Choroid plexus epithelial cell (primary cell): Measurements from ENCODE around the gene ARHGAP33.

Experiments used
- DNase-seq: peaks from one replicate; pipeline ENCODE4 v3.0.0-alpha.2; 2010; ENCODE audit warnings: low read depth
- H3K4me3 ChIP-seq: 2 replicates; pipeline ENCODE4 v1.5.1; 2011; ENCODE audit warnings: low read depth, mild to moderate bottlenecking, control low read depth, low read length, moderate library complexity
- TF ChIP-seq, protein P1 (sequence below): conservative IDR thresholded peaks from 2 replicates; pipeline ENCODE4 v1.5.1; 2011; ENCODE audit warnings: low read depth, mild to moderate bottlenecking, control low read depth, inconsistent platforms, low read length, moderate library complexity

The ARHGAP33 gene

DNA sequence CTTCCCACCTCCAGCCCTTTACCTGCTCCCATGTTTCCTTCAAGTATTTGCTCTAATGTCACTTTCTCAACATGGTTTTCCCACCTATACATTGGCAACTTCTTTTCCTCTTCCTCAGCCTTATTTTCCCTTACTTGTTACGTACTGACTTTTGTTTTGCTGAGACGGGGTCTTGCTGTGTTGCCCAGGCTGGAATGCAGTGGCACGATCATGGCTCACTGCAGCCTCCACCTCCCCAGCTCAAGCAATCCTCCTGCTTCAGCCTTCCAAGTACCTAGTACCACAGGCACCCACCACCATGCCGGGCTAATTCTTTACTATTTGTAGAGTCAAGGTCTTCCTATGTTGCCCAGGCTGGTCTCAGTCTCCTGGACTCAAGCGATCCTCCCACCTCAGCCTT, 32.3 kb downstream of the ARHGAP33 start:
- H3K4me3 ChIP-seq = no peak overlapping the region
- DNase-seq = no peak
- TF ChIP-seq, protein P1, sequence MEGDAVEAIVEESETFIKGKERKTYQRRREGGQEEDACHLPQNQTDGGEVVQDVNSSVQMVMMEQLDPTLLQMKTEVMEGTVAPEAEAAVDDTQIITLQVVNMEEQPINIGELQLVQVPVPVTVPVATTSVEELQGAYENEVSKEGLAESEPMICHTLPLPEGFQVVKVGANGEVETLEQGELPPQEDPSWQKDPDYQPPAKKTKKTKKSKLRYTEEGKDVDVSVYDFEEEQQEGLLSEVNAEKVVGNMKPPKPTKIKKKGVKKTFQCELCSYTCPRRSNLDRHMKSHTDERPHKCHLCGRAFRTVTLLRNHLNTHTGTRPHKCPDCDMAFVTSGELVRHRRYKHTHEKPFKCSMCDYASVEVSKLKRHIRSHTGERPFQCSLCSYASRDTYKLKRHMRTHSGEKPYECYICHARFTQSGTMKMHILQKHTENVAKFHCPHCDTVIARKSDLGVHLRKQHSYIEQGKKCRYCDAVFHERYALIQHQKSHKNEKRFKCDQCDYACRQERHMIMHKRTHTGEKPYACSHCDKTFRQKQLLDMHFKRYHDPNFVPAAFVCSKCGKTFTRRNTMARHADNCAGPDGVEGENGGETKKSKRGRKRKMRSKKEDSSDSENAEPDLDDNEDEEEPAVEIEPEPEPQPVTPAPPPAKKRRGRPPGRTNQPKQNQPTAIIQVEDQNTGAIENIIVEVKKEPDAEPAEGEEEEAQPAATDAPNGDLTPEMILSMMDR = no peak

DNA sequence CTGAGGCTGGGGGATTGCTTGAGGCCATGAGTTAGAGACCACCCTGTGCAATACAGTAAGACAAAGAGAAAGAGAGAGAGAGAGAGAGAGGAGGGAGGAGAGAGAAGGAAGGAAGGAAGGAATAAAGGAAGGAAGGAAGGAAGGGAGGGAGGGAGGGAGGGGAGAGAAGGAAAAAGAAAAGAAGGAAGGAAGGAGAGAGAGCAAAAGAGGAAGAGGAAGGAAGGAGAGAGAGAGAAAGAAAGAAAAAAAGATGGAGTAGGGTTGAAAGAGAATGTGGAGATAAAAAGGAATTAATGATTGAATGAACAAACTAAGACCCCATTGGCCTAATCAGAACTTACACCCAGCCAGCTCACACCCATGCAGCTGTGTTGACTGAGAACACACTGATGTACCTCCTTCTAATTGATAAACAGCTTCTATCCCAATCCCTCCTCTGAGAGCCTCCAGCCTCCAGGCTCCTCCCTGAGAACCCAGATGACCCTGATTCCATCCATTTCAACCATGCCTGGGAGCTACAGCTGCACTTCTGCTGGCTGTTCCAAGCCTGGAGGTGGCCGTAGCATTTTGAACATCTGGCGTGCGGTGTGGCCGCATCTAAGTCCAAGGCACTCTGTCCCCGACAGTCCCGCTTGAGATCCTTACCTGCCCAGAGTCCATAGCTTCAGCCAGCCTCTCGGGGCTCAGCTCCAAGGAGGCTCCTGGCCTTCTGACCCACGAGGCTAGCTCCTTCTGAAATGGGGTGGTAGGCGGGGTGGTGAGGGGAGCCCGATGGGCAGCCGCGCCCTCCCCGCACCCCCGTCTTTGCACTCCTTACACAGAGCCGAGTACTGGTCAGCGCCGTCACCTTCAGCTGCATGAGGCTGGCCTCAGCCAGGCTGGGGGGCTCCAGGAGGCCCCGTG, 36.2 kb downstream of the ARHGAP33 start:
- no peak overlapping the region for H3K4me3 ChIP-seq
- no peak for DNase-seq
- TF ChIP-seq, protein P1 = no peak

DNA sequence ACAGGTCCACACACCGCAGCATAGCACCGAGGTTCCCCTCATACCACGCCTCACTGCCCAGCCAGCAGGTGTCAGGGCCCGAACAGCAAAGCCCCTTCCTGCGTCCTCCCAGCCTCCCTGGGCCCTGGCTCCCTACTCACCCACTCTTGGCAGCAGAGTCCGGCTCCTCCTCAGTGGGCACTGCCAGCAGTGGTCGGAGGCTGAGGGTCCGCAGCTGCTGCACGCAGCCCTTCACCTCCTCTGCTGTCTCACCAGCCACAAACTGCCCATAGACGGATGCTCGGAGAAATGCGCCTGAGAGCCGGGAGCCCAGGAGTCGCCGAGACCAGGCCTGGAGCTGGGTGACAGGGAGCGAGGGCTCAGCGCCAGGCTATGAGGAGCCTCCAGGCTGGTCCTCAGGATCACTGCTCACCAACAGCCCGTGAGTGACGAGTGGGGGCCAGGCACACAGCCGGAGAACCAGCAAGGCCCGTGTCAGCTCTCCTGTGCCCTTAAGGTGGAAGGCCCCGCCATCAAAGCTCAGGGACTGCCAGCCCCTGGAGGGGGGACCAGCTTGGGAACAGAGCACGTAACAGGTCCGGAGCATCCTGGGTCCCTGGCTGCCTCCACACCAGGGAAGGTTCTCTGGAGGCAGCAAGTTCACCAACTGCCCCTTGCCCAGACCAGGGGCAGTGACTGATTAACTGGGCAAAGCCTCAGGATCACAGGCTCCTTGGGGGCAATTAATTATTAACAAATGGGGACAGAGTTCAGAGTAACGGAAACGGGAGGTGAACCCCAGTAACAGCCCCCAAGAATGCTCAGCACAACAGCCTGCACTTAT, 37.1 kb downstream of the ARHGAP33 start, which contains the start of gene PRODH2:
Gene PRODH2 (minus strand): TSS at position 626 of the 823 bp plus-strand sequence. CDS start 40 bp downstream, at position 586.
- H3K4me3 ChIP-seq = no peak within 1 kb of the TSS
- DNase-seq = no peak
- TF ChIP-seq, protein P1 = no peak

DNA sequence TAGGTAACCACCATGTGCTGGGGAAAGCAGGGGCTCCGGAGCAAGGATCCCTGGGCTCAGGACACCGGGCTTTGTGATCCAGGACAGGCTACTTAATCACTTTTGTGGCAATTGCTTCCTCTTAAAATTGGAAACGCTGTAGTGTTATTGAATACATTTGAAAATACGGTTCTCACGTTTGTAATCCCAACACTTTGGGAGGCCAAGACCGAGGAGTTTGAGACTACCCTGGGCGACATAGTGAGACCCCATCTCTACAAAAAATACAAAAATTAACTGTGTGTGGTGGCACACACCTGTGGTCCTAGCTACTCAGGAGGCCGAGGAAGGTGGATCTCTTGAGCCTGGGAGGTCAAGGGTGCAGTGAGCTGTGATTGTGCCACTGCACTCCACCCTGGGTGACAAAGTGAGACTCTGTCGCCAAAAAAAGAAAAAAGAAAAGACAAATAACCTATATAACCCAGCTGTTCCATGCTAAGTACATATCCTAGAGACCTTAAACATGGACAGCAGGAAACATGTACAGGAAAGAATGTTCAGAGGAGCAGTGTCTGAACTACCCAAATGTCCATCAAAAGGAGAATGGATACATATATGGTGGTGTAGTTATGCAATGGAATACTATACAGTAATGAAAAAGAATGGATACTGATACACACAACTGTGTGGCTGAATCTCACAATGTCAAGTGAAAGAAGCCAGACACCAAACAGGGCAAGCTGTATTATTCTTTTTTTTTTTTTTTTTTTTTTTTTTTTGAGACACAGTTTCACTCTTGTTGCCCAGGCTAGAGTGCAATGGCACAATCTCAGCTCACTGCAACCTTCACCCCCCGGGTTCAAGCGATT, 37.9 kb downstream of the ARHGAP33 start:
- no peak for DNase-seq
- TF ChIP-seq, protein P1 = no peak
- H3K4me3 ChIP-seq = no peak overlapping the region

DNA sequence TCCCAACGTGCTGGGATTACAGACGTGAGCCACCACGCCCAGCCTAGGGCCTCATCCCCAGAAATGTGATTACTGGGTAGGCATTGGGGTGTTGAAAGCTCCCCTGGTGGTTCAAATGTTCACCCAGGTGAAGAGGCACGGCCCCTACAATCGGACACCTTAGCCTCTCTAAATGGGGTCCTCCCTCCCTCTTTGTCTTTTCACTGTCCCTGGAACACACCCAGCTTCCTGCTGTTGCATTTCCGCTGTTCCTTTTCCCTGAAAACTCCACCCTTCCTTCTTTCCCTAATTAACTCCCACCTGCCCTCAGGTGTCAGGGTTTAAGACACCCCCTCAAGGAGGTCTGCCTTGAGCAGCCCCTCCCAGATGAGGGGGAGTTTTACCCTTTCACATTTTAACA, 40.9 kb downstream of the ARHGAP33 start:
- TF ChIP-seq, protein P1 = no peak
- H3K4me3 ChIP-seq = no peak overlapping the region
- no peak for DNase-seq

DNA sequence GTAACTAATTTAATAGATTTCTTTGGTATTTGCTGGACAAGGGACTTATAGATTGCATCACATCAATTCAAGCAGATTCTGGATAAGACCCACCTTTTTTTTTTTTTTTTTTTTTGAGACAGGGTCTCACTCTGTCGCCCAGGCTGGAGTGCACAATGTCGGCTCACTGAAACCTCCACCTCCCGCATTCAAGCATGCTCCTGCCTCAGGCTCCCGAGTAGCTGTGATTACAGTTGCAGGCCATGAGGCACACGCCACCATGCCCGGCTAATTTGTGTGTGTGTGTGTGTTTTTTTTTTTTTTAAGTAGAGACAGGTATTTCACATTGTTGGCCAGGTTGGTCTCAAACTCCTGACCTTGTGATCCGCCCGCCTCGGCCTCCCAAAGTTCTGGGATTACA, 41.5 kb downstream of the ARHGAP33 start:
- TF ChIP-seq, protein P1 = no peak
- no peak for DNase-seq
- no peak overlapping the region for H3K4me3 ChIP-seq
